GM13977 (cell line): ENCODE data around the gene ADAMTS16.

Experiments used
- DNase-seq: peaks from one replicate; pipeline ENCODE4 v3.0.0; 2012; ENCODE audit warnings: low spot score
- in situ Hi-C: fragments of 300-500 bp; cut with MboI; formaldehyde crosslinking; loops from one replicate; pipeline ENCODE4 v1.12.0; 2022; ENCODE audit warnings: low sequenced_read_pairs, low pct_unique_long_range_greater_than_20kb, mixed read lengths, inconsistent platforms; ENCODE audit not compliant: unreplicated experiment
- TF ChIP-seq, protein P1 (sequence below): IDR thresholded peaks from 2 replicates; pipeline ENCODE4 v1.5.1; 2012; ENCODE audit warnings: mild to moderate bottlenecking, control low read depth; ENCODE audit not compliant: insufficient read depth; ENCODE audit errors: extremely low read depth, missing control alignments

ADAMTS16 gene

DNA sequence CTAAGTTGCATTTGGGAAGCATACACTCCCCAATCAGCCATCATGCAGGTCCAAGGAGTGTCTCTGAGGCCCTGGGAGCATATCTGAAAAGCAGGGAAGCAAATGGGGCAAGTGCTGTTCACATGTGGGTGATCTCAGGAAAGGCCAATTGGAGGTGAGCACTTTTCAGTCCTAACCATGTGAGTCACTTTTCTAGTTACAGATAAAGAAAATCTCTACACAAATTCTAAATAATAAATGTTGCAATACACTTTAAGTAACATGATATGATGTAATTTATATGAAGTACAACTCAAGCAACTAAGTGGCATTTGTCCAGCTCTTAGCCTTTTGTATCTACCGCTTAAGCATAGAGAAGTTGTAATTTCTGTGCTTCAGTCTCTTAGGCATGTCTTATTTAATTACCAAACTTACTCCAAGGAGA is 18.4 kb downstream of the ADAMTS16 start:
- in situ Hi-C loops, result no loop called here
- TF ChIP-seq, protein P1, sequence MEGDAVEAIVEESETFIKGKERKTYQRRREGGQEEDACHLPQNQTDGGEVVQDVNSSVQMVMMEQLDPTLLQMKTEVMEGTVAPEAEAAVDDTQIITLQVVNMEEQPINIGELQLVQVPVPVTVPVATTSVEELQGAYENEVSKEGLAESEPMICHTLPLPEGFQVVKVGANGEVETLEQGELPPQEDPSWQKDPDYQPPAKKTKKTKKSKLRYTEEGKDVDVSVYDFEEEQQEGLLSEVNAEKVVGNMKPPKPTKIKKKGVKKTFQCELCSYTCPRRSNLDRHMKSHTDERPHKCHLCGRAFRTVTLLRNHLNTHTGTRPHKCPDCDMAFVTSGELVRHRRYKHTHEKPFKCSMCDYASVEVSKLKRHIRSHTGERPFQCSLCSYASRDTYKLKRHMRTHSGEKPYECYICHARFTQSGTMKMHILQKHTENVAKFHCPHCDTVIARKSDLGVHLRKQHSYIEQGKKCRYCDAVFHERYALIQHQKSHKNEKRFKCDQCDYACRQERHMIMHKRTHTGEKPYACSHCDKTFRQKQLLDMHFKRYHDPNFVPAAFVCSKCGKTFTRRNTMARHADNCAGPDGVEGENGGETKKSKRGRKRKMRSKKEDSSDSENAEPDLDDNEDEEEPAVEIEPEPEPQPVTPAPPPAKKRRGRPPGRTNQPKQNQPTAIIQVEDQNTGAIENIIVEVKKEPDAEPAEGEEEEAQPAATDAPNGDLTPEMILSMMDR, result no peak
- no peak for DNase-seq

DNA sequence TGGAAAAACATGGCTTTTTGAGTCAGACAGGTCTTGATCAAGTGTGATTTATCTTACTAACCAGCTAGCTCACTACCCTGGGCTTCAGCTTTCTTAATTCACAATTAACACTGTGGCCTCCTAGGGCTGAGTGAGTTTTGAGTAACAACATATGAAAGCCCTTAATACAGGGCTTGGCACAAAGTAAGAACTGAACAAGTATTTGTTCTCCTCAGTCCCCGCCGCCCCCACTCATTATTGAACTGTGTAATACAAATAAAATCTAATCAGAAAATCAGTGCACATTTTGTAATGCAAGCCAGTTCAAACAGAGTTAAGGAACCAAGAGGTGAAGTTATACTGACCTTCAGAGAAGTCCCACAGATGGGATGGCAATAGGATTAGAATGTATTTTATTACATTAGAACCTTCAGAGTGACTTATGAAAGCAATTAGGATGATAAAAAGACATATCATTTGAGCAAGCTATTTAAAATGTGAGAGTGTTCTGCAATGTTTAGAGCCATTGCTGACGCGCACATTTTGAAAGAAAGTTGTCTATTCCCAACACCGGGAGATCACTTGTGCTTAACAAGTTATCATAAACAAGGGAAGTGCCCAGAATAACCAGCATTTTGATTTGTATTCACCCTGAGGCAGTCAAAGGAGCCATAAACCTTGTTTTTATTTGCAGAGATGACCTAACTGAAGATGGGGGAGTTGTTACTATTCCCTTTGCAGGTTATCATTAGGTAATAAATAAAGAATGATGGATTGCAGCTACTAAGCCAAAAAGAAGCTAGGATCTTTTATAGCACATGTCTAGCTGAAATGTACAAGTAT is 19.4 kb downstream of the ADAMTS16 start:
- TF ChIP-seq, protein P1, result no peak
- DNase-seq, result no peak

DNA sequence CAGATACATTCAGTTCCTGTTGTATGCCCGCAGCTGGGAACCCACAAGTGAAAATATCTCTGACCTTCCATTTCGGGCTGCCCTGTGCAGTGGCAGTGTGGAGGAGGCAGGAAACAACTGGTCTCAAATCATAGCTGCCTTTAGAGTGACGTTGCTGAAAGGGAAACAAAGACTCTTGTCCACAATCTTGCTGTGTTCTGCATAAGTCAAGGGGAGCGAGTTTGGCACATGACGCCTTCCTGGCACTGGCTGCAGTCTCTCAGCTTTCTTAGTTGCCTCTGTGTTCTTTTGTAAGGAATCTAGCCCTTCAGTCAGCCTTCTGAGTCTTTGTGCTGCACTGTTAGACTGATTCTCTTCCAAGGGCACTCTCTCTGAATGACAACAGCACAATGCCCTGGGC is 24.0 kb downstream of the ADAMTS16 start:
- TF ChIP-seq, protein P1, result no peak
- DNase-seq, result no peak
- in situ Hi-C loops, result no loop called here

More for the DNA sequence above, 19.4 kb downstream of the ADAMTS16 start:
- in situ Hi-C loops, result no loop called here

DNA sequence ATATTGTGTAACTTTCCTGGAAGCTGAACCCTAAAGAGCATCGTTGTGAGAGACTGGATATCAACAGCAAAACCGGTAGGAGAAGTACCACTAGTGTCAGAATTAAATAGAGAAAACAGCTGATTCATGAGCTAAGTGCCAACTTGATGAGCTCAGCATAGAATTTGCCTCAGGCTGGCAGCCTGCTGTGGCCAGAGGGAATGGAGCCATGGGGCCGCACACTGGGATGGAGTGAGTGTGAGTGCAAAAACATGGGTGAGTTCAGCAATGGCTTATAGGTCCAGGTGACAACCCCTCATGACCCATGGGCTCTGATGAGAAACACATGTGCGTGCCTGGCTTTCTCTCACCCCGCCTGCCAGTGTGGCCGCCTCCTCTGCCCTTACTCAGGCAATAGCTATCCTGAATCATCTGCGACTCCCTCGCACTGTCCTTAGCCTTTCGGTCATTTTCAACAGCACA is 25.4 kb downstream of the ADAMTS16 start:
- TF ChIP-seq, protein P1, result no peak
- DNase-seq, result no peak
- in situ Hi-C loops, result no loop called here

DNA sequence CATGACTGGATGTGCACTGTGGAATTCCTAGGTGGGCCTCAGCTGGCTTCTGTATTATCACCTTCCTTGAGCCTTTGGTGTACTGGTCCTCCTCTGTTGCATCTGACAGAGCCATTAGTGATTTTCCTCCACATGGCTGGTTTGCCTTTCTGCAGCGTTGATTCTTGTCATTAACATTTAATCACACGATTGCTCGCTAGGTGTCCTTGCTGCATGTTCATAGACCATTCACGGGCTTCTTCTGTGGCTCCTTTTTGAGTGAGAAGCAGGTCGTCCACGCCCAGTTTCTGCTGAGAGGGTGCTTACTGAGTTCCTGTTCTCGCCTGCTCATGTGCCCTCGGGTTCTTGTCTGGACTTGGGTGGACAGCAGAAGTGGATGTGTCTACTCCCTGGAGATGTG is 29.3 kb downstream of the ADAMTS16 start:
- TF ChIP-seq, protein P1, result no peak

DNA sequence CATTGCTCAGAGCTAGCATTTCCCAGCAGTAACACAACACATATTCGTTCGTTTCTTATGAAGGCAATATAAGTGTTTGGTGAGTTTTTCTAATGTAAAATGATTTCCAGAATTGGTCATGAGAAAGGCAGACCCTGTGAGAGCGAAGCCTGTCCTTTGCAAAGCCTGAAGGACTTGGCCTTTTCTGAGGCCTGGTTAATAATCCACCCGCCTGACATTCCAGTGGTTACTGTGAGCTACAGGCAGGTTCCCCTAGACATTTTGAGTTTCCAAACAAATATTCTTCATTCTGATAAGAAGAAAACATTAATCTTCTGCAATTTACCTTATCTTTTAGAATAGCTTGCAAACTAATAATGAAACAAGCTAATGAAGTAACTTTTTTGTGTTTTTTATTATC is 38.0 kb downstream of the ADAMTS16 start:
- in situ Hi-C loops, result no loop called here
- no peak for DNase-seq
- TF ChIP-seq, protein P1, result no peak

More for the DNA sequence above, 29.3 kb downstream of the ADAMTS16 start:
- no peak for DNase-seq
- in situ Hi-C loops, result no loop called here
